Measurements from ENCODE around the gene FAM83E.
"Not testable (repeated sequence)": the region's sequence is repeated elsewhere in the genome, so short reads cannot be mapped to it uniquely, and the experiment has no call there.

The FAM83E gene

GRCh38 chr19:48588670-48589401 is 26.0 kb downstream of the FAM83E start:
- peak; percentile 87 for DNase-seq (ENCODE audit: low read depth)
- H3K4me3 ChIP-seq (ENCODE audit: low read depth, low read length): no peak overlapping the region
- TF ChIP-seq CTCF (IDR thresholded peaks at IDR 0.05; ENCODE audit: insufficient read depth, low read depth, low read length, missing control alignments): peak; percentile 96

GRCh38 chr19:48587387-48587786 is 27.5 kb downstream of the FAM83E start:
- DNase-seq (ENCODE audit: low read depth): no peak
- no peak overlapping the region for H3K4me3 ChIP-seq (ENCODE audit: low read depth, low read length)
- no peak for TF ChIP-seq CTCF (IDR thresholded peaks at IDR 0.05; ENCODE audit: insufficient read depth, low read depth, low read length, missing control alignments)

- H3K4me3 ChIP-seq (ENCODE audit: low read depth, low read length): no peak overlapping the region
- no peak for DNase-seq (ENCODE audit: low read depth)
- no peak for TF ChIP-seq CTCF (IDR thresholded peaks at IDR 0.05; ENCODE audit: insufficient read depth, low read depth, low read length, missing control alignments)
Measured at GRCh38 chr19:48582168-48582567, 32.7 kb downstream of the FAM83E start.

- DNase-seq (ENCODE audit: low read depth): no peak
- H3K4me3 ChIP-seq (ENCODE audit: low read depth, low read length): no peak overlapping the region
- no peak for TF ChIP-seq CTCF (IDR thresholded peaks at IDR 0.05; ENCODE audit: insufficient read depth, low read depth, low read length, missing control alignments)
Measured at GRCh38 chr19:48578891-48579290, 36.0 kb downstream of the FAM83E start.

GRCh38 chr19:48577908-48578307 is 37.0 kb downstream of the FAM83E start:
- DNase-seq (ENCODE audit: low read depth); H3K4me3 ChIP-seq (ENCODE audit: low read depth, low read length): not testable (repeated sequence)

GRCh38 chr19:48575931-48576622 is 38.8 kb downstream of the FAM83E start:
- no peak overlapping the region for H3K4me3 ChIP-seq (ENCODE audit: low read depth, low read length)
- DNase-seq (ENCODE audit: low read depth): no peak
- TF ChIP-seq CTCF (IDR thresholded peaks at IDR 0.05; ENCODE audit: insufficient read depth, low read depth, low read length, missing control alignments): no peak

- no peak for TF ChIP-seq CTCF (IDR thresholded peaks at IDR 0.05; ENCODE audit: insufficient read depth, low read depth, low read length, missing control alignments)
- H3K4me3 ChIP-seq (ENCODE audit: low read depth, low read length): no peak overlapping the region
- no peak for DNase-seq (ENCODE audit: low read depth)
Measured at GRCh38 chr19:48573163-48573505, 41.7 kb downstream of the FAM83E start.

All from GM12865 (cell line).